WI38 (cell line): ENCODE results near the gene C22orf15.

Experiments
- H3K4me3 ChIP-seq: 2 replicates; pipeline ENCODE4 v1.5.1; 2011; ENCODE audit warnings: low read depth, mild to moderate bottlenecking, control low read depth, low read length
- TF ChIP-seq, protein P1 (sequence below): IDR thresholded peaks from 2 replicates; pipeline ENCODE4 v1.5.1; 2012; ENCODE audit warnings: low read depth, mild to moderate bottlenecking, control low read depth, low read length

C22orf15 gene

DNA sequence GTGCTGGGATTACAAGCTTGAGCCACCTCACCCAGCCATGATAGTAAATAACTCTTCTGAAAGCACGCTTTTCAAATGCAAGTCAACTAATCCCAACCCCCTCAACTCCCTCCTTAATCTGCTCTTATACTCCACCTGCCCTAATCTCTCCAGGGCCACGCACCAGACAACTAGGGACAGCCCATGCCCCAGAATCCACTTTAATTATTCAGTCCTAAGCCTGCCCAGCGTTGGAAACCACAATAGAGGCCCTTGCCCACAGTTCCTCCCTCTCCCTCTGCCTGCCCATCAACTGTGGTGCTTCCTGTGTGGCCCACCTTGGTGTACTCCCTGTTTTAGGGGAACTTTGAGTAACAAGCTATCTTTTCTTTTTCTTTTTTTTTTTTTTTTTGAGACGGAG lies 5.9 kb upstream of the C22orf15 start:
- no peak overlapping the region for H3K4me3 ChIP-seq
- TF ChIP-seq, protein P1, sequence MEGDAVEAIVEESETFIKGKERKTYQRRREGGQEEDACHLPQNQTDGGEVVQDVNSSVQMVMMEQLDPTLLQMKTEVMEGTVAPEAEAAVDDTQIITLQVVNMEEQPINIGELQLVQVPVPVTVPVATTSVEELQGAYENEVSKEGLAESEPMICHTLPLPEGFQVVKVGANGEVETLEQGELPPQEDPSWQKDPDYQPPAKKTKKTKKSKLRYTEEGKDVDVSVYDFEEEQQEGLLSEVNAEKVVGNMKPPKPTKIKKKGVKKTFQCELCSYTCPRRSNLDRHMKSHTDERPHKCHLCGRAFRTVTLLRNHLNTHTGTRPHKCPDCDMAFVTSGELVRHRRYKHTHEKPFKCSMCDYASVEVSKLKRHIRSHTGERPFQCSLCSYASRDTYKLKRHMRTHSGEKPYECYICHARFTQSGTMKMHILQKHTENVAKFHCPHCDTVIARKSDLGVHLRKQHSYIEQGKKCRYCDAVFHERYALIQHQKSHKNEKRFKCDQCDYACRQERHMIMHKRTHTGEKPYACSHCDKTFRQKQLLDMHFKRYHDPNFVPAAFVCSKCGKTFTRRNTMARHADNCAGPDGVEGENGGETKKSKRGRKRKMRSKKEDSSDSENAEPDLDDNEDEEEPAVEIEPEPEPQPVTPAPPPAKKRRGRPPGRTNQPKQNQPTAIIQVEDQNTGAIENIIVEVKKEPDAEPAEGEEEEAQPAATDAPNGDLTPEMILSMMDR = no peak

DNA sequence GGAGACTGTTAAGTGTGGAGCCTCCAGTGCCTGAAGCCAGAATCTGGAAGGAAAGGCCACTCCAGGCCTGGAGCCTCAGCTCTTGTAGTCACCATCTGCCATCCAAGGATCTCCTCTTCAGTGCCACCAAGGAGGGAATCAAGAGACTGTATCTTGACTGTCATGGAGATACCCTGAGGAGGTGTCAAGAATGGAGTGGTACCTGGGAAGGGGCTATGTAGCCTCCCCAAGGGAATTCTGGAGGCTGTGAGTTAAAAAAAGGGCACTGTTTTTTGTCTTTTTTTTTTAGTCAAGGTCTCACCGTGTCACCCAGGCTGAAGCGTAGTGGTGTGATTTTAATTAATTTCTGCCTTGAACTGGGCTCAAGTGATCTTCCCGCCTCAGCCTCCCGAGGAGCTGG lies 3.2 kb upstream of the C22orf15 start:
- TF ChIP-seq, protein P1 = no peak
- no peak overlapping the region for H3K4me3 ChIP-seq

DNA sequence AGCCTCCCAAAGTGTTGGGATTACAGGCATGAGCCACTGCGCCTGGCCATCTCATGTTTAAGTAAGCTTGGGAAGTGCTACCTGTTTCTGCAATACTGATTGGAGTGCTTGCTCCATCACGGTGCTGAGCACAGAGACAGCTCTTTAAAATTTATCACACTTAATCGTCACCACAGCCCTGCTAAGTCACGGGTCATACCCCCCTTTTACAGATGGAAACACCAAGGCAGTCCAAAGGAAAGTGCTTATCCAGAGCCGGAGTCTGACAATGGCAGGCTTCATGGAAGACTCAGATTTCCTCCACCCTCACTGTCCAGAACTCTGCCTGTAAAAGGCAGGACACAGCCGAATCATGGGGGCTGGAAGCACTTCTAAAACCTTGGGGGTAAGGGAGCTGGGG lies 2.7 kb upstream of the C22orf15 start:
- H3K4me3 ChIP-seq = no peak overlapping the region
- TF ChIP-seq, protein P1 = no peak

DNA sequence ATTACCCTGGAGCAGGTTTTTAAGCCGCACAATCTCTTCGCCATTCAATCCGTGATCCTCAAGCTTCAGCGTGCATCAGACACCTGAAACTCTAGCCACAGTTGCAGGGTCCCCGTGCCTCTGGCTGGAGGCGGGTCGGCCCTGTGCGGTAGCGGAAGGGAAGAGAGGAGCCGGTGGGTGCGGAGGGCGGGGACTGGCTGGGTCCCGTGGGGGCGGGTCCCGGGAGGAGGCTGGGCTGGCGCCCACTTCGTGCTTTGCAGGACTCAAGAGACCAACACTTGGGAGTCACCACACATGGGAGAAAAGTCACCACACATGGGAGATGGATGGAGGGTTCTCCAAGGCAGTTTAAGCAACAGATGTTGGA lies 772 bp downstream of the C22orf15 start:
- TF ChIP-seq, protein P1 = no peak
- no peak overlapping the region for H3K4me3 ChIP-seq

DNA sequence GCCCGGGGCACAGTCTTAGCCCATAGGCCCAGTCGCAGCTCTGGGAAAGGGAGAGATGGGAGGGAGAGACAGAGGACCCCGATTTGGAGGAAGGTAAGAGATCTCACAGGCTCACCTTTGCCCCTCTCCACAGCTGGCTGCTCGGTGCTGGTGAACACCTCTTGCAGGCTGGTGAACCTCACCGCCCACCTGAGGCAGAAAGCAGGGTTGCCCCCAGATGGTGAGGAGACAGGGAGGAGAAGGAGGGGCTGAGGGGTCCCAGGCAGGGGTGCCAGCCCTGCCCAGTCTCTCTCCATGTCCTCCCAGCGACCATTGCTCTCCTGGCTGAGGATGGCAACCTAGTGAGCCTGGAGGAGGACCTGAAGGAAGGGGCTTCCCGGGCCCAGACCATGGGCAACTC lies 1.2 kb downstream of the C22orf15 start:
- no peak overlapping the region for H3K4me3 ChIP-seq
- TF ChIP-seq, protein P1 = no peak

DNA sequence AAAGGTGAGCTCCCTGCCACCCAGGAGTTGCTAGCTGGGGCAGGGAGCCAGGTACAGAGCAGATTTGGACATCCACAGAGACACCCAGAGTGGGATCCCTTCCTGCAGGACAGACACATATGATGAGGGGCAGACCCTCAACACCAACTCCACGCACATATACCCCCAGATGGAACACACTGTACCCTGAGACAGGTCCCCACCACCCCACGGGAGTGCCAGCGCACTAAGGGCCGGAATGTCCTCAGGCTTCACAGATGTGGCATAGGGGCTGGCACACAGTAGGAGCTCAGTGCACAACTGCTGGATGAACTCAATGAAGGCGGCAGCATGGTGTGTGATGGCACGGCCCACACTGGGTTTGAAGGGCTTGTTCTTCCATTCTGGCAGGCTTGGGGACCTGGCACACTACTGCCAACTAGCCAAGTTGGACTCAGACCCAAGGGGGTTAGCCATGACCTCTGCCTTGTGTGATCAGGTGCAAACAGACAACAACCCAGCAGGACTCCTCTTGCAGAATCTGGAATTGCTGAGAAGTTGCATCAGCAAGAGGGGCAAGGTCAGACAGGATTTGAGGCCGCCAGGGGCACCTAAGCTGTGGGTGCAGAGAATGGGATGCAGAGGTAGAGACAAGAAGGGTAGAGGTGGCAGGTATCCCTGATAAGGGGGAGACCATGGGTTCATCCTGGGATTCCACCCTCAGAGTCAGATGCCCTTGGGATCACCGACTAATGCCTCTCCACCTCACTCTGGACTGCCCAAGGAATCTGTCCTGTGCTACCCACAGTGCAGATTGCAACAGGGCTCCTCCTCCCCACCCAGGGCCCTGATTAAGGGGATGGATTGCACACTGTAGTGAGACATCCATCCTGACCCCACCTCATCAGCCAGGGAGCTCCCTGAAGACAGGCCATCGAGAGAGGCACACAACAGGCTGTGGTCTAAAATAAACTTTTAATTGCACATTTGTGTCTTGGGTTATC lies 2.4 kb downstream of the C22orf15 start:
- TF ChIP-seq, protein P1 = no peak
- no peak overlapping the region for H3K4me3 ChIP-seq

DNA sequence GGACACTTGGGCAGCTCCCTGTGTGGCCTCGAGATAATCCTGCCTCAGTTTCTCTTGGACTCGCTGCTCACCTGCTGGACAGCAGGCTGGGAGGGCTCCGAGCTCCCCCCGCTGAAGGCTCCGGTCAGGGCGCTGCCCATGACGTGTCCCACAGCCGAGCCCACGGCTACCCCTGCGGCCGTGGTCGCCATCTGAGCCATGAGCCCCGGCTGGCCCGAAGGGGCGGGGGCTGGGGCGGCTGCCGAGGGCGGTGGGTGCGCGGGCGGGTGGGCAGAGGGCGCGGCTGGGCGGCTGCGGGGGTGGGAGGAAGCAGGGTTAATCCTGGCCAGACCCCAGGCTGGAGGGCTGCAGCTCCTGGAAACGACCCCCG lies 4.5 kb downstream of the C22orf15 start:
- TF ChIP-seq, protein P1 = no peak
- H3K4me3 ChIP-seq = peak overlapping the region; percentile 58
